Measurements from ENCODE around the gene PGGHG.

DNA sequence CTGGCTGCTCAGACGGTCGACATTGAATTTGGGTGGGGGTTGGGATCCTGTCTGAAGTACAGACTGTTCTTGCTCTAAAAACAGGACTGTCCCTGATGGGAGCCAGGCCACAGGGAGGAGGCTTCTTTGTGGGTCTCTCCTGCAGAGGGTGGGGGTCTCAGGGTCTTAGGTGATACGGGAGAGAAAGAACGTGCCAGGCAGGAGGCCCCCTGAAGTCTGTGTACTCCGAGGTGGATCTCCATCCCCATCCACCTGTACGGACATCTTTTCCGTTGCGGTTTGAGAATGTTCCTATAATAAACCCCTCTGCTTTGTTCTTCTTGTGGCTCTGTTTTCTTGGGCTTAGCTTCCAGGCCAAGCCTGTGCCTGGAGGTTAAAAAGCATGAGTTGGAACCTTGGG lies 36.3 kb upstream of the PGGHG start:
- TF ChIP-seq, protein P1, sequence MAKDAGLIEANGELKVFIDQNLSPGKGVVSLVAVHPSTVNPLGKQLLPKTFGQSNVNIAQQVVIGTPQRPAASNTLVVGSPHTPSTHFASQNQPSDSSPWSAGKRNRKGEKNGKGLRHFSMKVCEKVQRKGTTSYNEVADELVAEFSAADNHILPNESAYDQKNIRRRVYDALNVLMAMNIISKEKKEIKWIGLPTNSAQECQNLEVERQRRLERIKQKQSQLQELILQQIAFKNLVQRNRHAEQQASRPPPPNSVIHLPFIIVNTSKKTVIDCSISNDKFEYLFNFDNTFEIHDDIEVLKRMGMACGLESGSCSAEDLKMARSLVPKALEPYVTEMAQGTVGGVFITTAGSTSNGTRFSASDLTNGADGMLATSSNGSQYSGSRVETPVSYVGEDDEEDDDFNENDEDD (CRISPR knock-in tag; IDR thresholded peaks at IDR 0.05; ENCODE audit: borderline replicate concordance), result no peak
- TF ChIP-seq, protein P2, sequence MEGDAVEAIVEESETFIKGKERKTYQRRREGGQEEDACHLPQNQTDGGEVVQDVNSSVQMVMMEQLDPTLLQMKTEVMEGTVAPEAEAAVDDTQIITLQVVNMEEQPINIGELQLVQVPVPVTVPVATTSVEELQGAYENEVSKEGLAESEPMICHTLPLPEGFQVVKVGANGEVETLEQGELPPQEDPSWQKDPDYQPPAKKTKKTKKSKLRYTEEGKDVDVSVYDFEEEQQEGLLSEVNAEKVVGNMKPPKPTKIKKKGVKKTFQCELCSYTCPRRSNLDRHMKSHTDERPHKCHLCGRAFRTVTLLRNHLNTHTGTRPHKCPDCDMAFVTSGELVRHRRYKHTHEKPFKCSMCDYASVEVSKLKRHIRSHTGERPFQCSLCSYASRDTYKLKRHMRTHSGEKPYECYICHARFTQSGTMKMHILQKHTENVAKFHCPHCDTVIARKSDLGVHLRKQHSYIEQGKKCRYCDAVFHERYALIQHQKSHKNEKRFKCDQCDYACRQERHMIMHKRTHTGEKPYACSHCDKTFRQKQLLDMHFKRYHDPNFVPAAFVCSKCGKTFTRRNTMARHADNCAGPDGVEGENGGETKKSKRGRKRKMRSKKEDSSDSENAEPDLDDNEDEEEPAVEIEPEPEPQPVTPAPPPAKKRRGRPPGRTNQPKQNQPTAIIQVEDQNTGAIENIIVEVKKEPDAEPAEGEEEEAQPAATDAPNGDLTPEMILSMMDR (CRISPR knock-in tag; IDR thresholded peaks at IDR 0.05), result no peak
- TF ChIP-seq ZMYM3 (CRISPR knock-in tag; IDR thresholded peaks at IDR 0.05), result no peak
- no peak for TF ChIP-seq ETV5 (CRISPR knock-in tag; IDR thresholded peaks at IDR 0.05; ENCODE audit: borderline replicate concordance)
- TF ChIP-seq CBX2 (IDR thresholded peaks at IDR 0.05; ENCODE audit: low read depth, low read length), result no peak
- no peak for TF ChIP-seq CBX2 (CRISPR knock-in tag; IDR thresholded peaks at IDR 0.05; ENCODE audit: low read depth)
- TF ChIP-seq ZNF703 (CRISPR knock-in tag; IDR thresholded peaks at IDR 0.05; ENCODE audit: borderline replicate concordance), result no peak
- TF ChIP-seq, protein P3, sequence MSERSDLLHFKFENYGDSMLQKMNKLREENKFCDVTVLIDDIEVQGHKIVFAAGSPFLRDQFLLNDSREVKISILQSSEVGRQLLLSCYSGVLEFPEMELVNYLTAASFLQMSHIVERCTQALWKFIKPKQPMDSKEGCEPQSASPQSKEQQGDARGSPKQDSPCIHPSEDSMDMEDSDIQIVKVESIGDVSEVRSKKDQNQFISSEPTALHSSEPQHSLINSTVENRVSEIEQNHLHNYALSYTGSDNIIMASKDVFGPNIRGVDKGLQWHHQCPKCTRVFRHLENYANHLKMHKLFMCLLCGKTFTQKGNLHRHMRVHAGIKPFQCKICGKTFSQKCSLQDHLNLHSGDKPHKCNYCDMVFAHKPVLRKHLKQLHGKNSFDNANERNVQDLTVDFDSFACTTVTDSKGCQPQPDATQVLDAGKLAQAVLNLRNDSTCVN (CRISPR knock-in tag; IDR thresholded peaks at IDR 0.05; ENCODE audit: borderline replicate concordance), result no peak
- TF ChIP-seq TOPORS (CRISPR knock-in tag; IDR thresholded peaks at IDR 0.05), result no peak
- TF ChIP-seq RFX5 (IDR thresholded peaks at IDR 0.05; ENCODE audit: low read depth, low read length), result no peak
- TF ChIP-seq, protein P4, sequence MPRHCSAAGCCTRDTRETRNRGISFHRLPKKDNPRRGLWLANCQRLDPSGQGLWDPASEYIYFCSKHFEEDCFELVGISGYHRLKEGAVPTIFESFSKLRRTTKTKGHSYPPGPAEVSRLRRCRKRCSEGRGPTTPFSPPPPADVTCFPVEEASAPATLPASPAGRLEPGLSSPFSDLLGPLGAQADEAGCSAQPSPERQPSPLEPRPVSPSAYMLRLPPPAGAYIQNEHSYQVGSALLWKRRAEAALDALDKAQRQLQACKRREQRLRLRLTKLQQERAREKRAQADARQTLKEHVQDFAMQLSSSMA (CRISPR knock-in tag; IDR thresholded peaks at IDR 0.05), result no peak
- no peak for TF ChIP-seq MAFK (conservative IDR thresholded peaks at IDR 0.05 in 1 of 2, IDR thresholded peaks at IDR 0.05 in 1 of 2; ENCODE audit: low read length in 2 of 2)
- no peak for TF ChIP-seq ESRRA (CRISPR knock-in tag; IDR thresholded peaks at IDR 0.05; ENCODE audit: low read depth)
- TF ChIP-seq RCOR2 (CRISPR knock-in tag; IDR thresholded peaks at IDR 0.05), result no peak
- TF ChIP-seq, protein P5, sequence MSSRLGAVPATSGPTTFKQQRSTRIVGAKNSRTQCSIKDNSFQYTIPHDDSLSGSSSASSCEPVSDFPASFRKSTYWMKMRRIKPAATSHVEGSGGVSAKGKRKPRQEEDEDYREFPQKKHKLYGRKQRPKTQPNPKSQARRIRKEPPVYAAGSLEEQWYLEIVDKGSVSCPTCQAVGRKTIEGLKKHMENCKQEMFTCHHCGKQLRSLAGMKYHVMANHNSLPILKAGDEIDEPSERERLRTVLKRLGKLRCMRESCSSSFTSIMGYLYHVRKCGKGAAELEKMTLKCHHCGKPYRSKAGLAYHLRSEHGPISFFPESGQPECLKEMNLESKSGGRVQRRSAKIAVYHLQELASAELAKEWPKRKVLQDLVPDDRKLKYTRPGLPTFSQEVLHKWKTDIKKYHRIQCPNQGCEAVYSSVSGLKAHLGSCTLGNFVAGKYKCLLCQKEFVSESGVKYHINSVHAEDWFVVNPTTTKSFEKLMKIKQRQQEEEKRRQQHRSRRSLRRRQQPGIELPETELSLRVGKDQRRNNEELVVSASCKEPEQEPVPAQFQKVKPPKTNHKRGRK (CRISPR knock-in tag; IDR thresholded peaks at IDR 0.05), result no peak
